ENCODE measurements around the gene KLHL29.

GRCh38 chr2:23387845-23388244 lies 2.9 kb downstream of the KLHL29 start:
- TF ChIP-seq CTCF (conservative IDR thresholded peaks at IDR 0.05; ENCODE audit: low read depth in 2 of 2), result no peak
- TF ChIP-seq CREB1 (CRISPR knock-in tag; IDR thresholded peaks at IDR 0.05; ENCODE audit: low read depth), result no peak
- TF ChIP-seq EZH2 (IDR thresholded peaks at IDR 0.05; ENCODE audit: low read depth, unreplicated experiment), result no peak
- TF ChIP-seq ZNF114 (CRISPR knock-in tag; IDR thresholded peaks at IDR 0.05), result no peak
- TF ChIP-seq POLR2AphosphoS5 (IDR thresholded peaks at IDR 0.05; ENCODE audit: low read depth), result no peak
- no peak for TF ChIP-seq REST (IDR thresholded peaks at IDR 0.05; ENCODE audit: unreplicated experiment)
- TF ChIP-seq NANOG (IDR thresholded peaks at IDR 0.05; ENCODE audit: borderline replicate concordance), result no peak
- TF ChIP-seq ETS1 (IDR thresholded peaks at IDR 0.05), result no peak
- no peak for TF ChIP-seq EZH2phosphoT487 (IDR thresholded peaks at IDR 0.05; ENCODE audit: unreplicated experiment)
- TF ChIP-seq JUNB (IDR thresholded peaks at IDR 0.05; ENCODE audit: unreplicated experiment), result no peak
